ENCODE measurements around the gene RBMS3.

GRCh38 chr3:29374226-29374625 is 93.4 kb downstream of the RBMS3 start:
- TF ChIP-seq CTCF (IDR thresholded peaks at IDR 0.05), result no peak
- no peak for TF ChIP-seq POLR2AphosphoS5 (IDR thresholded peaks at IDR 0.05)
- no peak for TF ChIP-seq POLR2A (IDR thresholded peaks at IDR 0.05)
- no peak for TF ChIP-seq EP300 (IDR thresholded peaks at IDR 0.05)

Measured in upper lobe of left lung (tissue), 4 donors.